ENCODE results near the gene KATNAL2.
A peak's percentile ranks its signal among the peaks of the same experiment; 100 is the strongest.

The KATNAL2 gene, protein sequence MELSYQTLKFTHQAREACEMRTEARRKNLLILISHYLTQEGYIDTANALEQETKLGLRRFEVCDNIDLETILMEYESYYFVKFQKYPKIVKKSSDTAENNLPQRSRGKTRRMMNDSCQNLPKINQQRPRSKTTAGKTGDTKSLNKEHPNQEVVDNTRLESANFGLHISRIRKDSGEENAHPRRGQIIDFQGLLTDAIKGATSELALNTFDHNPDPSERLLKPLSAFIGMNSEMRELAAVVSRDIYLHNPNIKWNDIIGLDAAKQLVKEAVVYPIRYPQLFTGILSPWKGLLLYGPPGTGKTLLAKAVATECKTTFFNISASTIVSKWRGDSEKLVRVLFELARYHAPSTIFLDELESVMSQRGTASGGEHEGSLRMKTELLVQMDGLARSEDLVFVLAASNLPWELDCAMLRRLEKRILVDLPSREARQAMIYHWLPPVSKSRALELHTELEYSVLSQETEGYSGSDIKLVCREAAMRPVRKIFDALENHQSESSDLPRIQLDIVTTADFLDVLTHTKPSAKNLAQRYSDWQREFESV

DNA sequence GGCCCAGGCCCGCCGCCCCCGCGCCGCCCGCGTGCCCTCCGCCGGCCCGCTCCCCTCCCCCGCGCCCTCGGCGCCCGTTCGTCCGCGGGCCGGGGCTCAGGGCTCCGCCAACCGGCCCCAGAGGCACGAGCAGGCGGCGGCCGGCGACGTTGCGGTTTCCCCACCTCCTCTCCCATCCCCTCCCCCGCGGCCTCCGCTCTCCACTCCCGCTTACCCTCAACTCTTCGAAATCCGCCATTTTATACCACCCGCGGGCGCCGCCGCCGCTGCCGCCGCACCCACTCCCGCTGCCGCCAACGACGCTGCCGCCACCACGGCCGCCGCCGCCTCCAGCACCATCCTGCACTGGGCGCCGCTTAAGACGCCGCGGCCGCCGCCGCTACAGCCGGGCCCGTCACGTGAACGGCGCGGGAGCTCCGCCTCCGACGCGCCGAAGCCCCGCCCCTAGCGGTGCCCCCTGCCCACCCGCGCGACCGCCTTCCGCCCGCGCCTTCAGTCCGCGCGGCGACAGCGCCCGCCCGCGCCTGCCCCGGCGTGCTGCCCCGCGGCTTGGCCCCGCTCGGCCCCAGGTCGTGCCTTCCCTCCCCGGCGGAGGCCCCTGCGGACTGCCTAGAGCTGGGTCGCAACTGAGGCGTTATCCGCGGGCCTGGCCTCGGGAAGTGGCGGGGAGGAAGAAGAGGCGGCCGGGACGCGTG is at the start of gene KATNAL2, which contains the start of gene PIAS2:
KATNAL2 (plus strand) TSS at position 495 of the 695 bp plus-strand sequence. CDS start 29,271 bp downstream, outside the sequence.
PIAS2 (minus strand) TSS at position 400 of the 695 bp plus-strand sequence; CDS start at position 238, 162 bp downstream.
- peak; percentile 80 to 82 for DNase-seq

DNA sequence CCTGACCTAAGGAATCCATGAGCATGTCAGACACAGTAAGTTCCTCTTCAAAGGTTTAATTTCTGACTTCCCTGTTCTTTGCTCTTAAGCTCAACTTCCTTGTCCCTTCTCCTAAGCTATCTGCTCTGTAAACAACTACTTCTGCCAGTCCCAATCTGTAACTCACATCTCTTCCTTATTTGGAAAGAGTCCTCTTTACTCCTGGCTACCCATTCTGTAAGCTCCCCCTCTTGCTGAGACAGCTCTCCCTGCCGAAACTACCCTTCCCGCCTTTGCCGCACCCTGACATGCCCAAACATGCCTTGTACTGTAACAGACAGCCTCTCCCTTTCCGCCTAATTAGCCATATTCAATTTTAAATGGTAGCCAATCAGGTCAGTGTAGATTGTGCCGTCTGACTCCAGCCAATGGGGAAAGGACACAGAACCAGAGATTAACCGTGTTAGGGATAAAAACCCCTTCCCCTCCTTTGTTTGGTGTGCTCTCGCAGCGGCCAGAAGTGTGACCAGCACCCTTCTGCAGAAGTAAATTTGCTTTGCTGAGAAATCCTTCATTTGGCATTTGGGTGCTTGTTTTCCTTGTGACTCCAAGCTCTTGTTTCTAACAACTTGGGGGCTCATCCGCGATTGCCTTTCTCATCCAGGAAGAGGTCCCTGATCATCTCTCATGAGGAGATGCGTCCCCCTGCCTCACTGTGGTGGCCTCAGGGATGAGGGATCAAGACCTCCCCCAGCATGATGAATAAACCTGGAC is 49.1 kb upstream of the KATNAL2 start:
- no peak for DNase-seq

DNA sequence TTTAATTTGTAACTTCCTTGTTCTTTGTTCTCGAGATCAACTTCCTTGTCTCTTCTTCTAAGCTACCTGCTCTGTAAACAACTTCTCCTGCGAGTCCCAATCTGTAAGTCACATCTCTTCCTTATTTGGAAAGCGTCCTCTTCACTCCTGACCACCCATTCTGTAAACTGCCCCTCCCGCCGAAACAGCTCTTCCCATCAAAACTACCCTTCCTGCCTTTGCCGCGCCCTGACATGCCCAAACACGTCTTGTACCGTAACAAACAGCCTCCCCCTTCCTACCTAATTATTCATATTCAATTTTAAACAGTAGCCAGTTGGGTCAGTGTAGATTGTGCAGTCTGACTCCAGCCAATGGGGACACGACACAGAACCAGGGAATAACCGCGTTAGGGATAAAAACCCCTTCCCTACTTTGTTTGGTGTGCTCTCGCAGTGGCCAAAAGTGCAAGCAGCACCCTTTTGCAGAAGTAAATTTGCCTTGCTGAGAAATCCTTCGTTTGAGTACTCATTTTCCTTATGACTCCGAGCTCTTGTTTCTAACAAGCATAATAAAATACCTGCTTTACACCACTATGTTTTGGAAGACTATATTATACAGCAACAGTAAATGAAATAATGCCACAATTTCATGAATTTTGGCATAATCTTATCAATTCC is 39.9 kb upstream of the KATNAL2 start:
- DNase-seq: no peak

DNA sequence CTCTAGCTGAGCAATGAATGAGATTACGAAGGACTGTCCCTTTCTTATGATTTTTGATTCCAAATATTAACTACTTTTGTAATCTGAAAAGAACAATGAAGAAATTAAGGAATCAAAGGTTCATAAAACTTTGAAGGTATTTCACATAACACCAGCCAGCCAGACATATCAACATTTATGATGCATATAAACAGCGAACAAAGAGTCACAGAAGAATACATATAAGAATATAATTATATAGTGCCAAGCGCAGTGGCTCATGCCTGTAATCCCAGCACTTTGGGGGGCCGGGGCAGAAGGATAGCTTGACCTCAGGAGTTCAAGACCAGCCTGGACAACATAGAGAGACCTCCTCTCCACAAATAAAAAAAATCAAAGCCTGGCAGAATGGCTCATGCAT is 34.2 kb upstream of the KATNAL2 start:
- no peak for DNase-seq

DNA sequence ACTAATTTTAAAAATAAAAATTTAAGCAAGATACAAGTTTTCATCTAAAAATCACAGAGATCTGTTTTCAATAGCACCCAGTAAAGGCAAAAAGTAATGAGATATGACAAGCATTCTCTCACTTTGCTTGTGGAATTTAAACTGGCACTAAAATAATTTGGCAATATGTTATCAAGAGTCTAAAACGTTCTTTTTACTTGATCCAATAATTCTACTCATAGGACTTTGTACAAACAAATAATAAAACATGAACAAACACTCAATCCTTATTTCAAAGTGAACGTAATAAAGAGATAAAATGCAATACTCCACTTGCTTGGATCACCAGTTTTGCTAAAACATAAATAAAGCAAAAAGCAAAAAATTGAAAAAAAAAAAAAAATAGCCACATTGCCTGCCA is 30.5 kb upstream of the KATNAL2 start:
- no peak for DNase-seq

DNA sequence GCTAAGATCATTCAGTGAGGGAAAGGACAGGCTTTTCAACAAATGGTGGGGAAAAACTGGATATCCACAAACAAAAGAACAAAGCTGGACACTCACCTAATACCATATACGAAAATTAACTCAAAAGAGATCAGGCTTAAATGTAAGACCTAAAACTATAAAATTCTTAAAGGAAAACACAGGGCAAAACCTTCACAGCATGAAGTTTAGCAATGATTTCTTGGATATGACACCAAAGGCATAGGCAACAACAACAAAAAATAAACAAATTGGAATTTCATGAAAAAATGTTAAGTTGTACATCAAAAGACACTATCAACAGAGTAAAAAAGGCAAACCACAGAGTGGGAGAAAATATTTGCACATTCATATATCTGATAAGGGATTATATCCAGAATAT is 28.4 kb upstream of the KATNAL2 start:
- DNase-seq: no peak

DNA sequence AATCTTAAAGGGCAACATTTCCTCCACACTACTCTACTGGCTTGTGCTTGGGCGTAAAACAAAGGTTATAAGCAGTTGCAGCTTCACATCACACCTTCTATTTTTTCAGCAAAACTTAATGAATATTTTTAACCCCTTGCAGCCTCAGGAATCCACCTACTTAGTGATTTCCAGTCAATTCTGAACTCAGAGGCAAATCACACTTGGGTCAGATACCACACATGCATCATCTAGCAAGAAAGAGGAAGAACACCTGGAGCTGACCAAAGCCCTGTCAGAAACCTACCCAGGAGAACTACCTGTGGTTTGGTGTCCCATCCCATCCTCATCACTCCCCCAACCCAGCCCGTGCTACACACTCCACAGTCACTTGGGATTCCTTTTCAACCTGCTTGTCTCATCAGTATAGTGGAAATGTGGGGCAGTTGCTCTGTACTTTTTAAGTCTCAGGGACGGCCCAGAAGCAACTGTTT is 25.6 kb upstream of the KATNAL2 start:
- DNase-seq: no peak

DNA sequence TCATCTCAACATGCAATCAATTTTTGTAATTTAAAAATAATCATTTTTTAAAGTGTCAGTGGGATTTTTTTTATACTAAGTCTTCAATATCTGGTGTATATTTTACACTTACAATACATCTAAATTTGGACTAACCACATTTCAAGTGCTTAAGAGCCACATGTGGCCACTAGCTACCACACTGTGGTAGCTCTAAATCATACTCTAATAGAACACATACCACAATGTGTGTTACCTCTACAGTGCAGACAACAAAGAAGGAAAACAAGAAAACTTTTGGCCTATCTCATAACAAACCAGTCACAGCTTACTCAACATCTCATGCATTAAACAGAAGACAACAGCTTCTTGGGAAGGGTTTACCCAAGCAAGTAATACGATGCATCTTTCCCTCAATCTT is 24.6 kb upstream of the KATNAL2 start:
- DNase-seq: no peak

DNA sequence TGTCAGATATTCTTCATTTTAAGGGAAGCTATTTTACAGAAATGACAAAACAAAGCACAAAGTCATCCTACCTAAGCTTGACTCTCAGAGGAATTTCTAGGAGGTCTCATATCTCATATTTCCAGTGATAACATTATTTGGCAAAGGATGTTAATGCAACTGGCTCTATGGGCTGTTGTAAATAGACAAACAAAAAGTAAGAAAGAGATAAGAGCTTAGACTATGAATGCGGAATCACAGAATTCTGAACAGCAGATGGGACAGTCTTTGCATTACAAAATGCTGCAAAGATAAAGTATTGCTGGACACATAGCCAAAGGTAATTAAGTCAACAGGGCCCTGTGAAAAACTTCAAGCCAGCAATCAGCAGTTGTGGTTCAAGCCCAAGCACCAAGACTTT is 24.0 kb upstream of the KATNAL2 start:
- DNase-seq: no peak

DNA sequence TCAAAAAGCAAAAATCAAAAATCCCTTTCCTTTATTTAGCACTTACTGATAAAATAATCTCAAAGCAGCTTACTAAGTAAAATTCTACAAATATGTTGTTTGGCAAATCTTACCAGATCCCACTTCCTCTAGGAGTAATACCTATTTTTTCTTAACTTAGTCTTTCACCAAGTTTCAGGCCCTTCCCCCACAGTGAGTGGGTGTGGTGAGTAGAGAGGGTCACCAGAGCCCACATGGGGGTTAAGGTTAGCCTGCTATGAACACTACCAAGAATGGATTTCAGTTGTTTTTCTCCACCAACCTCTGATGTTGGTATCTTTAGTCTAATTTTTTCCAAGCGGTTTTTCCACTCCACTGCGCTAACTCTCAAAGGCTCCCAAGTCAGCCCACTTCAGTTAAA is 23.3 kb upstream of the KATNAL2 start:
- no peak for DNase-seq

DNA sequence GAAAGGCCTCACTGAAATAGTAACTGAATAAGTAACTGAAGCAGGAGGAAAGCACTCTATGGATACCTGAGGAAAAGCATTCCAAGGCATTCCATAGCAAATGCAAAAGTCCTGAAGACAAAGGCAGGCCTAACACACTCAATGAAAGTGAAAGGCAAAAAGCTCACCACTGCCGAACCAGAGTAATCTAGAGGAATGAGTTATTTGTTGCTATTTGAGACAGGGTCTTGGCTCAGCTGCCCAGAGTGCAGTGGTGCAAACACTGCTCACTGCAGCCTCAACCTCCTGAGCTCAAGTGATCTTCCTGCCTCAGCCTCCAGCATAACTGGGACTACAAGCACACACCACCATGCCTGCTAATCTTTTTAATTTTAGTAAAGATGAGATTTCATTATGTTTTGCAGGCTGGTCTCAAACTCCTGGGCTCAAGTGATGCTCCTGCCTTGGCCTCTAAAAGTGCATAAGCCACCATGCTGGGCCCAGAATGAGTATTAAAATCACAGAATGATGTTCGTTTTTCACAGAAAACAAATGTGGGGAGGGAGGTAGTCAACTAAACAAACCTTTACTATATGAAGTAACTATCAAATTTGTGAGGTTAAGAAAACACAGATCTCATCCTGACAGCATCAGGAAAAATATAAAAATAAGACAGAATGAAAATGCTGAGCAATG is 18.0 kb upstream of the KATNAL2 start:
- DNase-seq: no peak

DNA sequence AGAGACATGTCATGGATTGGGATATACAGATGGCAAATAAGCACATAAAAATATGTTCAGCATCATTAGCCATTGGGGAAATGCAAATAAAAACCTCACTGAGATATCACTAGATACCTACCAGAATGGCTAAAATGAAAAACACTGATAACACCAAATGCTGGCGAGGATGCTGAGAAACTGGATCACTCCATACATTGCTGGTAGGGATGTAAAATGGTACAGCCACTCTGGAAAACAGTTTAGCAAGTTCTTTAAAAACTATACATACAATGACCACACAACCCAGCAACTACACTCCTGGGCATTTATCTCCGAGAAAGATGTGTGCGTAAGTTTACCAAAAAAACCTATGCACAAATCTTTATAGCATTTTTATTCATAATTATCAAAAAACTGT is 14.0 kb upstream of the KATNAL2 start:
- no peak for DNase-seq

DNA sequence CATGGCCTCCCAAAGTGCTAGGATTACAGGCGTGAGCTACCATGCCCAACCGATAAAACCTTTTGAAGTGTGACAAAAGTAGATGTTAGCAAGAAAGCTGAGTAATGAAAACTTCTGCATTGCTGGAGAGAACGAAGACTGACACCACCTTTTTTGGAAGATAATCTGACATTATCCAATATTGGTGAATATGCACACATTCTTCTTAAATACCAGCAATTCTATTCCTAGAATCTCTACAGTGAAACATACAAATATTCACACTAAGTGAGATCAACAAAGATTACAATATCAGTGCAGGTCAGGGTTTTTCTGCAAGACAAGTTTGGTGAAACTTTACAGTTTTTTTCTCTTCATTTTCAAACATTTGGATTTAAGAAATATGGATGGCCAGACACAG is 7.9 kb upstream of the KATNAL2 start:
- DNase-seq: no peak

DNA sequence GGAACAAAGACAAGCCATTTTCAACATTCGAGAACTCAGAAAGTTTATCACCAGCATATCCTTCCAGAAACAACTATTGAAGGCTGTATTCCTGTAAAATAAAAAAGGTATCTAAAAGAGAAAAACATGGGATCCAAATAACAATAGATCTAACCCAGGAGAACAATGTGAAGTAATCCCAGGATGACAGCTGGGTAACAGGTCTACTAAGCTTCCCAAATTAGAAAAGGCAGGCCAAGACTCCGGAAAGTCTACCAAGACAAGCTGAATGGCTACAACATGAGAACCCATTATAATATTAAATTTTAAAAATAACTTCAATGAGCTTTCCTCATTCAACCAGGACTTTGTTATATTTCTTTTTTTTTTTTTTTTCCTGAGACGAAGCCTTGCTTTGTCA is 6.5 kb upstream of the KATNAL2 start:
- no peak for DNase-seq

DNA sequence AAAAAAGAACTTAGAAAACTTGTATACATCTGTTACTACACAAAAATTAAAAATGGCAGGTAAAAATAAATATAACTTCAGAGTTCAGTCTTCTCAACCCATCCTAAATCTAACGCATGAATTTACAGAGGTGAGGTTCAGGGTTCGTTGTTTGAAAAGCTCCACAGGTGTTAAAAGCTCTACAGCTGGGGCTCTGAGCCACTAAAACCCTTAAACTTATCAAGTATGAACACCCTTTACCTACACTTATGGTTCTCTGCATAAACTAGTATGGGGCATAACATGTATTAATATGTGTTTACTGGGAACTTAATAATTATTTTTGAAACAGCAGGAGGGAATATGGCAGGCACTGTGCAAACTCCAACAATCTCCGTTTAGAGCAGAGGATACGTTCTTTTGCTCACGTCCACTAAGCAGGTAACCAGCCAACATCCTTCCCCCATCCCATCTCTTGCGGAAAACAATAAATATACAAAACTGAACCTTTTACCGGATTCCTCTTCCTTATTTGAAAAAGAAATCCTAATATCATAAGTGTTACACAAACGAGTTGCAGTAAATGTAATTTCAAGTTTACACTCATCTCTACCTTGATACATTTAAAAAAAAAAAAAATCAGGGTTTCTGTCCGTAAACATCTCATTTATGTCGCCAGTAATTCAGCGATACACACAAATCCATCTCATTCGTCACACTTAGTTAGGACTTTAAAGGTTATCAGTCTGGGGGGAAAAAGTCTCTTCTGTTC is 1.4 kb upstream of the KATNAL2 start:
- DNase-seq: no peak

DNA sequence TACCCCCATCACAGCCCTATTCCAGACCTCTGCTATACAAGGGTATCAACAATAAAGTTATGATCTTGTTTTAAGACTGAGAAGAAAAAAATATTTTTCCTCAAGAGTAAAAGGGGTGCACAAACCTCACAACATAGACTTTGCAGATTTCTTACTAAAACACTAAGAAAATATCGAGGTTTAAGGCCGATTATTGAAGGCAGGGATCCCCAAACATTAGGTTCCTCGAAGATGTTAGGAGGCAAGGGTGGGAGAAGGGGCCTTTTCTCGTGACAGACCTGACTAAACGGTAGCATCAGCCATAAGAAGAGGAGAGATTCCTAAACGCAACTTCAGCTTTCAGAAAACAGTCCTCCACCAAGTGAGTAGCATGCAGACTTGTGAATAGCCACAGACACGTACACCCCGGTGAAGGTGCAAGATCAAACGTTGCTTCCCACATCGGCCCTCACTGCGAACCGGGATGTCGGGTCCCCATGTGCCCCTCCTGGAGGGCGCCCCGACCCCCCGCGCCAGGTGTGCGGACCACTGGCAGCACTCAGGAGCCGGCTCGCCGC is 773 bp upstream of the KATNAL2 start:
- DNase-seq: peak in 1 of 2 experiments; percentile 37

DNA sequence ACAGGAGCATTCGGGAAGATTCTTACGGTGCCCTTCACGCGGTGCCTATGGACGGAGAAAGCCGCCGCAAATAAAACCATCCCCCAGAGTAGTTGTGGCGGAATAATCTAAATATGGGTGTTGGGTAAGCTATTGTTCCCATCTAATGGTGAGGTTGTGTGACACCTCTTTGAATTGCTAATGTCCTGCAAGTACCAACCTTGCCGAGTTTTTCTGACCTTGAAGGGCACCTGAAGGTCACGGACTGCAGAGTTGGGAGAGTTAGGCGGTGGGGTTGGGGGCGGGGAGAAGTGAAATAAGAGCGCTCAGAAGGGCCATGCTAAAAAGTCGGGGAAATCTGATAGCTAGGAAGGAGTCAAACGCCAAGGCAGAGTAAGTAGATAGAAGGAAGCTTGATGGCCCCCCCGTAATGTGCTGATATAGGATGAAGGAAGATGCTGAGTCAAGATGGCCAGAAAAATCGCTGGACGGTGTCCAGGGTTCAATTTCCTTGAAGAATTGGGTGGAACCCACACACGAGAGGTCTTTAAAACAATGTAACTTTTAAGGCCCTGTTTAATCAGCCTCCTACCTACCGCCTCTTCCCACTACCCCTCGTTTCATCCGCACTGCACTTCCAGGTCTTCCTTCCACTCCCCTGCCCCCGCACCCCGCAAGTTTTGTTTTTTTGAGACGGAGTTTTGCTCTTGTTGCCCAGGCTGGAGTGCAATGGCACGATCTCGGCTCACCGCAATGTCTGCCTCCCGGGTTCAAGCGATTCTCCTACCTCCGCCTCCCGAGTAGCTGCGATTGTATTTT is 600 bp downstream of the KATNAL2 start:
- no peak for DNase-seq

DNA sequence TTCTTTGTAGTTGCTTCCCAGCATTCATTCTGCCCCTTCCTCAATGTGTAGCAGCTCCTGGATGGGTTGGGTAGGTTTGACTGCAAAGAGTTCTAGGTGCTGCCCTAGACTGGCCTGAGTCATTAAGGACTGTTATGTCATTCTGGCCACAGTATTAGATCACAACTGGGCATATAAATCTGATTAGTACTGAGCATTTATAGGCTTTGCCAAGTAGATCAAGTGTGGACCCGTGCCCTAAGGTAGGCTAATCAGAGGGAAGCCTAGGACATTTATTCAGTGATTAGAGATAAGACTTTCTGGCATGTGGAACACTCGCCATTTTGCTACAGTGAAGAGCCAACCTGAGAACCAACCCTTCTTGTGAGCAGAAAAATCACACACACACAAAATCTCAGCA is 2.7 kb downstream of the KATNAL2 start:
- DNase-seq: no peak

DNA sequence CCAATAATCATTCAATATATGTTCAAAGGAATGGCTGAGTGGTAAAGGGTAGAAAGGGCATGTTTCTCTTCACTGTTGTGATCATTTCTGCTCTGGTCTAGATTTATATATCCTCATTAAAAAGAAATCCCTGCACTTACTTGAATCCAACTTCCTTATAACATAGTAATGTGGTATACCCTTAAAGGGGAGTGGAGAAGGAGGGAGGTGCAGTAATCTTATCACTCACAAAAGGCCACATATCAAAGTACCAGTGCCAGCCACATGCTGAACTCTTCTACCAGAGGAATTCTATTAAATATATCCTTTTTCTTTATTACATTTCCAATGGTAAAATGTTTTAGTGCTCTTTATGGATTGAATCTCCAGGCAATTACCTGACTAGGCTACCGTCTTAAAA is 3.3 kb downstream of the KATNAL2 start:
- no peak for DNase-seq
